Smooth muscle cell (in vitro differentiated cells): ENCODE results near the gene SOX10. TPM values are rescaled to one million over a fixed set of nuclear protein-coding genes. Genes with fewer than 3 reads are reported as not detected.

Source experiments
- DNase-seq: peaks from one replicate; lab custom pipeline; 2025; ENCODE audit not compliant: unreplicated experiment; lab: John Stamatoyannopoulos, UW
- H2AFZ ChIP-seq: fragments of 200-600 bp; sonication (generic); 2 replicates; pipeline ENCODE4 v1.6.0; 2016; ENCODE audit warnings: antibody characterized with exemption, low read depth, mild to moderate bottlenecking
- H3F3A ChIP-seq: fragments of 200-600 bp; sonication (generic); 2 replicates; pipeline ENCODE4 v1.6.0; 2017; ENCODE audit warnings: antibody characterized with exemption, low read depth
- H3K27ac ChIP-seq: fragments of 200-600 bp; sonication (generic); 2 replicates; pipeline ENCODE4 v1.5.1; 2016; ENCODE audit warnings: low read depth, mild to moderate bottlenecking
- H3K27me3 ChIP-seq: fragments of 200-600 bp; sonication (generic); 2 replicates; pipeline ENCODE4 v1.6.1; 2016; ENCODE audit warnings: low read depth, mild to moderate bottlenecking
- H3K36me3 ChIP-seq: fragments of 200-600 bp; sonication (generic); 2 replicates; pipeline ENCODE4 v1.5.1; 2016; ENCODE audit warnings: low read depth
- H3K4me1 ChIP-seq: fragments of 200-600 bp; sonication (generic); 2 replicates; pipeline ENCODE4 v1.5.1; 2016; ENCODE audit warnings: low read depth
- H3K4me2 ChIP-seq: fragments of 200-600 bp; sonication (generic); 2 replicates; pipeline ENCODE4 v1.6.0; 2016; ENCODE audit warnings: mild to moderate bottlenecking
- H3K4me3 ChIP-seq: fragments of 200-600 bp; sonication (generic); 2 replicates; pipeline ENCODE4 v1.5.1; 2016; ENCODE audit warnings: mild to moderate bottlenecking
- H3K79me2 ChIP-seq: fragments of 200-600 bp; sonication (generic); 2 replicates; pipeline ENCODE4 v1.6.0; 2016; ENCODE audit warnings: low read depth, mild to moderate bottlenecking
- H3K9ac ChIP-seq: fragments of 200-600 bp; sonication (generic); 2 replicates; pipeline ENCODE4 v1.6.0; 2016; ENCODE audit warnings: low read depth
- H3K9me3 ChIP-seq: fragments of 200-600 bp; sonication (generic); replicated peaks from 2 replicates; pipeline ENCODE4 v1.5.1; 2016; ENCODE audit warnings: low read depth
- H4K20me1 ChIP-seq: fragments of 200-600 bp; sonication (generic); 2 replicates; pipeline ENCODE4 v1.6.0; 2016; ENCODE audit warnings: low read depth
- WGBS: methylation state at CpG from one replicate; pipeline ENCODE4 v1.1.7; 2016; ENCODE audit warnings: low lambda C conversion rate; 5-methylcytosine and 5-hydroxymethylcytosine counted together
- polyA plus RNA-seq: library from polyadenylated mRNA; unstranded; fragments of >200 nt; fragmentation: Nextera tagmentation; extraction: Ambion mirVana; gene quantifications from 2 replicates; pipeline ENCODE4 v1.2.1, GENCODE V29; 2016
- total RNA-seq: library from RNA; depleted of rRNA; stranded (reverse); fragments of >200 nt; gene quantifications from 2 replicates; pipeline ENCODE4 v1.2.3, GENCODE V29; 2014
- TF ChIP-seq, protein P1 (sequence below): fragments of 200-600 bp; sonication (generic); IDR thresholded peaks from 2 replicates; pipeline ENCODE4 v1.5.1; 2017; ENCODE audit warnings: borderline replicate concordance, mild to moderate bottlenecking, antibody characterized with exemption; ENCODE audit not compliant: insufficient read depth, poor library complexity, severe bottlenecking

The SOX10 gene
- total and polyA plus RNA-seq, 2 experiments from 2014 or later = not detected

GRCh38 chr22:37989146-37990045 is 5.0 kb upstream of the SOX10 start:
- no peak overlapping the region for H3K4me3 ChIP-seq
- no peak overlapping the region for H2AFZ ChIP-seq
- H3K4me2 ChIP-seq = no peak overlapping the region
- 96% methylated on average over 14 of the region's 14 CpGs for WGBS
- TF ChIP-seq, protein P1, sequence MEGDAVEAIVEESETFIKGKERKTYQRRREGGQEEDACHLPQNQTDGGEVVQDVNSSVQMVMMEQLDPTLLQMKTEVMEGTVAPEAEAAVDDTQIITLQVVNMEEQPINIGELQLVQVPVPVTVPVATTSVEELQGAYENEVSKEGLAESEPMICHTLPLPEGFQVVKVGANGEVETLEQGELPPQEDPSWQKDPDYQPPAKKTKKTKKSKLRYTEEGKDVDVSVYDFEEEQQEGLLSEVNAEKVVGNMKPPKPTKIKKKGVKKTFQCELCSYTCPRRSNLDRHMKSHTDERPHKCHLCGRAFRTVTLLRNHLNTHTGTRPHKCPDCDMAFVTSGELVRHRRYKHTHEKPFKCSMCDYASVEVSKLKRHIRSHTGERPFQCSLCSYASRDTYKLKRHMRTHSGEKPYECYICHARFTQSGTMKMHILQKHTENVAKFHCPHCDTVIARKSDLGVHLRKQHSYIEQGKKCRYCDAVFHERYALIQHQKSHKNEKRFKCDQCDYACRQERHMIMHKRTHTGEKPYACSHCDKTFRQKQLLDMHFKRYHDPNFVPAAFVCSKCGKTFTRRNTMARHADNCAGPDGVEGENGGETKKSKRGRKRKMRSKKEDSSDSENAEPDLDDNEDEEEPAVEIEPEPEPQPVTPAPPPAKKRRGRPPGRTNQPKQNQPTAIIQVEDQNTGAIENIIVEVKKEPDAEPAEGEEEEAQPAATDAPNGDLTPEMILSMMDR = no peak
- H3K9ac ChIP-seq = no peak overlapping the region
- DNase-seq = no peak
- H3K36me3 ChIP-seq = no peaks in the 10 kb centered on the region
- H3F3A ChIP-seq = no peaks in the 10 kb centered on the region
- peaks cover 9% of the 10 kb centered on the region for H3K27me3 ChIP-seq
- peaks cover under 1% of the 10 kb centered on the region for H4K20me1 ChIP-seq
- no peak overlapping the region for H3K27ac ChIP-seq
- H3K4me1 ChIP-seq = no peaks in the 10 kb centered on the region
- H3K79me2 ChIP-seq = no peaks in the 10 kb centered on the region
- H3K9me3 ChIP-seq = no peaks in the 10 kb centered on the region

- H3K4me2 ChIP-seq = no peak overlapping the region
- 93% methylated on average over 7 of the region's 7 CpGs for WGBS
- no peaks in the 10 kb centered on the region for H3K9me3 ChIP-seq
These were observed 2.0 kb upstream of the SOX10 start for GRCh38 chr22:37986371-37986770.

DNA sequence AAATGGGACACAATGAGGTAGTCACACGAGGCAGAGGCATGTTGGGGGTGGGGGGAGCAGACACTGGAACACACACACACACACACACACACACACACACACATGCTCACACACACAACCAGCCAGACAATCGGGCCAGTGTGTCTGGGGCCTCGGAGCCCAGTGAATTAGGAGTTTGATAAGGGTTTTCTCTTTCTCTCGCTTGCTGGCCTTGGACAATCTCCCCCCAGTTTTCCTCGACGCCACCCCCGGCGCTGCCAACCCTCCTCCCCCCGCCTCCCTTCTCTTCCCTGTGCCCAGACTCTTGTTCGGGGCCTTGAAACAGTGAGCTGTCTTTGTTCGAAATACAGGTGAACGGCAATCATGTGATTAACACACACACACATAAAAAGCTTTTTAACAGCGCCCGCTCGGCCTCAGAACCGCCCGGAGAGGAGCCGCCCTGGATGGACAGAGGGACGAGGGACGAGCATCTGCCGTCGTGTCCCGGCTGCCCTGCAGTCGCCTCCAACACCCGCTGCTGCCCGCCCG is 1.5 kb upstream of the SOX10 start:
- 87% methylated on average over 23 of the region's 27 CpGs for whole genome bisulfite sequencing
- H3K9ac ChIP-seq = no peak overlapping the region
- no peaks in the 10 kb centered on the region for H3K9me3 ChIP-seq

More at GRCh38 chr22:37986371-37986770, 2.0 kb upstream of the SOX10 start:
- H3K79me2 ChIP-seq = no peaks in the 10 kb centered on the region
- H3K9ac ChIP-seq = no peak overlapping the region
- TF ChIP-seq, protein P1 = no peak
- H3K36me3 ChIP-seq = no peaks in the 10 kb centered on the region
- no peaks in the 10 kb centered on the region for H3K4me1 ChIP-seq
- H2AFZ ChIP-seq = no peak overlapping the region
- no peak for DNase-seq
- peaks cover 29% of the 10 kb centered on the region for H4K20me1 ChIP-seq
- H3K4me3 ChIP-seq = no peak overlapping the region
- H3K27me3 ChIP-seq = peaks cover 39% of the 10 kb centered on the region
- no peak overlapping the region for H3K27ac ChIP-seq
- no peaks in the 10 kb centered on the region for H3F3A ChIP-seq

More for the DNA sequence above, 1.5 kb upstream of the SOX10 start:
- TF ChIP-seq, protein P1 = no peak
- Histone ChIP-seq H2AFZ (no peak overlapping the region), H3F3A (no peaks in the 10 kb centered on the region), H3K36me3 (no peaks in the 10 kb centered on the region), H3K4me1 (no peaks in the 10 kb centered on the region), H3K4me3 (no peak overlapping the region), H3K79me2 (no peaks in the 10 kb centered on the region), H3K27ac (no peak overlapping the region), H3K27me3 (peaks cover 43% of the 10 kb centered on the region), H3K4me2 (no peak overlapping the region), H4K20me1 (peaks cover 34% of the 10 kb centered on the region)
- no peak for DNase-seq
